GM19099 (cell line): ENCODE measurements around the gene AJAP1.

Experiments
- POLR2A ChIP-seq: IDR thresholded peaks from 3 replicates; pipeline ENCODE4 v1.6.1; 2011; ENCODE audit warnings: low read depth; ENCODE audit not compliant: insufficient read length; ENCODE audit errors: extremely low read depth

AJAP1 gene

GRCh38 chr1:4664606-4665005 is 10.2 kb downstream of the AJAP1 start:
- TF ChIP-seq POLR2A, result no peak

GRCh38 chr1:4665456-4665855 is 11.0 kb downstream of the AJAP1 start:
- TF ChIP-seq POLR2A, result no peak

GRCh38 chr1:4668743-4669700 is 14.6 kb downstream of the AJAP1 start:
- TF ChIP-seq POLR2A, result no peak

- TF ChIP-seq POLR2A, result no peak
These were observed 15.9 kb downstream of the AJAP1 start for GRCh38 chr1:4670265-4670664.

GRCh38 chr1:4671828-4672227 is 17.4 kb downstream of the AJAP1 start:
- TF ChIP-seq POLR2A, result no peak

GRCh38 chr1:4673494-4673893 is 19.1 kb downstream of the AJAP1 start:
- TF ChIP-seq POLR2A, result no peak

GRCh38 chr1:4674117-4674516 is 19.7 kb downstream of the AJAP1 start:
- TF ChIP-seq POLR2A, result no peak

GRCh38 chr1:4674676-4675075 is 20.3 kb downstream of the AJAP1 start:
- no peak for TF ChIP-seq POLR2A

GRCh38 chr1:4675454-4676186 is 21.2 kb downstream of the AJAP1 start:
- no peak for TF ChIP-seq POLR2A

GRCh38 chr1:4676253-4676652 is 21.8 kb downstream of the AJAP1 start:
- TF ChIP-seq POLR2A, result no peak

- TF ChIP-seq POLR2A, result no peak
These were observed 23.2 kb downstream of the AJAP1 start for GRCh38 chr1:4677608-4678007.

- no peak for TF ChIP-seq POLR2A
These were observed 23.8 kb downstream of the AJAP1 start for GRCh38 chr1:4678066-4678717.

- TF ChIP-seq POLR2A, result no peak
These were observed 26.6 kb downstream of the AJAP1 start for GRCh38 chr1:4681026-4681425.

GRCh38 chr1:4682607-4683220 is 28.3 kb downstream of the AJAP1 start:
- TF ChIP-seq POLR2A, result no peak

- no peak for TF ChIP-seq POLR2A
These were observed 29.7 kb downstream of the AJAP1 start for GRCh38 chr1:4684136-4684535.

- no peak for TF ChIP-seq POLR2A
These were observed 30.6 kb downstream of the AJAP1 start for GRCh38 chr1:4684864-4685522.
